Neural crest cell (in vitro differentiated cells): ENCODE data around the gene MAP2K7. TPM values are rescaled to one million over a fixed set of nuclear protein-coding genes. Genes with fewer than 3 reads are reported as not detected.
A peak's percentile ranks its signal among the peaks of the same experiment; 100 is the strongest.

Experiments used
- DNase-seq: peaks from one replicate; pipeline ENCODE4 v3.0.0; 2021; ENCODE audit warnings: low read depth, mixed read lengths, low spot score
- H3K27ac Mint-ChIP-seq: one replicate; pipeline ENCODE4 v1.8.0; 2021; ENCODE audit warnings: mild to moderate bottlenecking, mixed read lengths; ENCODE audit not compliant: unreplicated experiment
- H3K27me3 Mint-ChIP-seq: 2 replicates; pipeline ENCODE4 v1.8.0; 2021; ENCODE audit warnings: low read depth, mild to moderate bottlenecking, mixed read lengths
- H3K36me3 Mint-ChIP-seq: 2 replicates; pipeline ENCODE4 v1.8.0; 2021; ENCODE audit warnings: low read depth, mild to moderate bottlenecking, mixed read lengths
- H3K4me1 Mint-ChIP-seq: 2 replicates; pipeline ENCODE4 v1.8.0; 2021; ENCODE audit warnings: mixed read lengths
- H3K4me3 Mint-ChIP-seq: one replicate; pipeline ENCODE4 v1.8.0; 2021; ENCODE audit warnings: mild to moderate bottlenecking, mixed read lengths
- H3K9me3 Mint-ChIP-seq: 2 replicates; pipeline ENCODE4 v1.8.0; 2021; ENCODE audit warnings: mixed read lengths
- total RNA-seq: library from RNA; stranded (reverse); gene quantifications from 2 replicates; pipeline ENCODE4 v1.2.1, GENCODE V29; 2021
- TF ChIP-seq, protein P1 (sequence below): fragments of 200-600 bp; sonication (generic); conservative IDR thresholded peaks from 2 replicates; pipeline ENCODE4 v1.5.0; 2021; ENCODE audit warnings: antibody characterized with exemption, mild to moderate bottlenecking

The MAP2K7 gene
- total RNA-seq, 1 donor from 2014 or later = 50.7 TPM

DNA sequence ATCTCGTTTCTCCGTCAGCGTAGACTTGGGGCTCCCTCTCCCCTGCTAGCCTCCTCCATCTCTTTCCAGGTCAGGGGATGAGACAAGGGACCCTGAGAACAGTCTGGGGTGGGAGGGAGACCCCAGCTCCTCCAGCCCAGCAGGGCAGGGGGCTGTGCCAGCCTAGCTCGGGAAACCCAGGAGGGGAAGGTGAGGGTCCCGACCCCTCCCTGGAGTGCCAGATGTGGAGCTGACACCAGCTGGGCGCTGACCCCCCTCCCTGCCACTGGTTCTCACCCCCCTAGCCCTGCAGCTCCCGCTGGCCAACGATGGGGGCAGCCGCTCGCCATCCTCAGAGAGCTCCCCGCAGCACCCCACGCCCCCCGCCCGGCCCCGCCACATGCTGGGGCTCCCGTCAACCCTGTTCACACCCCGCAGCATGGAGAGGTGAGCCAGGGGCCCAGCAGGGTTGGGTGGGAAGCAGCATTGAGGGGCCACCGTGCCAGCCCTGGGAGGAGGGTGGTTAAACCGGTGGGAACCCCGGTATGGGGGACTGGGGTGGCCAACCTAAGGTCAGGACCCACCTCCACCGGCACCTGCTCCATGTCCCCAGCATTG, 5.9 kb downstream of the MAP2K7 start:
- TF ChIP-seq, protein P1, sequence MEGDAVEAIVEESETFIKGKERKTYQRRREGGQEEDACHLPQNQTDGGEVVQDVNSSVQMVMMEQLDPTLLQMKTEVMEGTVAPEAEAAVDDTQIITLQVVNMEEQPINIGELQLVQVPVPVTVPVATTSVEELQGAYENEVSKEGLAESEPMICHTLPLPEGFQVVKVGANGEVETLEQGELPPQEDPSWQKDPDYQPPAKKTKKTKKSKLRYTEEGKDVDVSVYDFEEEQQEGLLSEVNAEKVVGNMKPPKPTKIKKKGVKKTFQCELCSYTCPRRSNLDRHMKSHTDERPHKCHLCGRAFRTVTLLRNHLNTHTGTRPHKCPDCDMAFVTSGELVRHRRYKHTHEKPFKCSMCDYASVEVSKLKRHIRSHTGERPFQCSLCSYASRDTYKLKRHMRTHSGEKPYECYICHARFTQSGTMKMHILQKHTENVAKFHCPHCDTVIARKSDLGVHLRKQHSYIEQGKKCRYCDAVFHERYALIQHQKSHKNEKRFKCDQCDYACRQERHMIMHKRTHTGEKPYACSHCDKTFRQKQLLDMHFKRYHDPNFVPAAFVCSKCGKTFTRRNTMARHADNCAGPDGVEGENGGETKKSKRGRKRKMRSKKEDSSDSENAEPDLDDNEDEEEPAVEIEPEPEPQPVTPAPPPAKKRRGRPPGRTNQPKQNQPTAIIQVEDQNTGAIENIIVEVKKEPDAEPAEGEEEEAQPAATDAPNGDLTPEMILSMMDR = no peak
- Mint-ChIP-seq H3K27ac (no peak overlapping the region), H3K27me3 (peaks cover 18% of the 10 kb centered on the region), H3K4me1 (peaks cover 12% of the 10 kb centered on the region), H3K4me3 (no peak overlapping the region), H3K9me3 (no peaks in the 10 kb centered on the region), H3K36me3 (peaks cover 2% of the 10 kb centered on the region)
- no peak for DNase-seq

DNA sequence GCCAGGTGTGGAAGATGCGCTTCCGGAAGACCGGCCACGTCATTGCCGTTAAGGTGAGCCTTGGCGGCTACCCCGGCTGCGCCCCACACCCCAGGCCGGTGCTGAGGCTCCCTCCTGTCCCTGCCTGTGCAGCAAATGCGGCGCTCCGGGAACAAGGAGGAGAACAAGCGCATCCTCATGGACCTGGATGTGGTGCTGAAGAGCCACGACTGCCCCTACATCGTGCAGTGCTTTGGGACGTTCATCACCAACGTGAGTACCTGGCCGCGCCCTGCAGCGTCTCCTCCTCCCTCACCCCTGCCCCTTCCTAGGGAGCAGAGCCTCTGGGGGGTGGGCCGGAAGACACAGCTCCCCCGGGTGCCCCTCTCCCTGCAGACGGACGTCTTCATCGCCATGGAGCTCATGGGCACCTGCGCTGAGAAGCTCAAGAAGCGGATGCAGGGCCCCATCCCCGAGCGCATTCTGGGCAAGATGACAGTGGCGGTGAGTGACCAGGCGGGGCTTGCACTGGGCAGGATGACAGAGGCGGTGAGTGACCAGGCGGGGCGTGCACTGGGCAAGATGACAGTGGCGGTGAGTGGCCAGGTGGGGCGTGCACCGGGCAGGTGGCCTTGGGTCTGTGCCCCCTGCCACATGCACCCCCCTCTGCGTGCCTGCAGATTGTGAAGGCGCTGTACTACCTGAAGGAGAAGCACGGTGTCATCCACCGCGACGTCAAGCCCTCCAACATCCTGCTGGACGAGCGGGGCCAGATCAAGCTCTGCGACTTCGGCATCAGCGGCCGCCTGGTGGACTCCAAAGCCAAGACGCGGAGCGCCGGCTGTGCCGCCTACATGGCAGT, 6.9 kb downstream of the MAP2K7 start:
- peaks cover 5% of the 10 kb centered on the region for H3K4me1 Mint-ChIP-seq
- no peak for DNase-seq
- peaks cover 2% of the 10 kb centered on the region for H3K36me3 Mint-ChIP-seq
- TF ChIP-seq, protein P1 = no peak
- H3K27ac Mint-ChIP-seq = no peak overlapping the region
- peak overlapping the region; percentile 61 for H3K4me3 Mint-ChIP-seq
- no peaks in the 10 kb centered on the region for H3K9me3 Mint-ChIP-seq
- H3K27me3 Mint-ChIP-seq = peaks cover 27% of the 10 kb centered on the region

DNA sequence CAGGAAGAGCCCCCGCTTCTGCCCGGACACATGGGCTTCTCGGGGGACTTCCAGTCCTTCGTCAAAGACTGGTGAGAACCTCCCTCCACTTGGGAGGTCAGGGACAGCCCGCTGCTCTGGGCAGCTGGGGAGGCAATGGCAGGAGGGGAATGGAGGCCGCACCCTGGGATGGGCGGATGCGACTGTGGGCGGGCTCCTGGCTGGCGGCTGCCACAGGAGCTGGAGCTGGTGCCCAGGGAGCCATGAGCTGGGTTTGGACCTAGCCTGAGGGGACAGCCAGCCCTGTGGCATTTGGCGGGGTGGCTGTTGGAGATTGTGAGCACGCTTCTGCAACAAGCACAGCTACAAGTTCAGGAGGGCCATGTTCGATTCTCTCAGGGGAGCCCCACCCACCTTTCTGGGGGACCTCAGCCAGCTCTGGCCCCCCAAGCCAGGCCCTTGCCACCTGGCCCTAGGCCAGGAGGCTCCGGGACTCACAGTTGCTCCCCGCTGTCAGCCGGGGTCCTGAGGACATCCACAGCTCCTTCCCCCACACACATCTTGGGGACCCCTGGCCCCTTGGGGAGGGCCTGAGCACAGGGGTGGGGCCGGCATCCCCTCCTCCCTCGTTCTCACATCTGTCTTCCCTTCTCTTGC, 7.9 kb downstream of the MAP2K7 start:
- no peaks in the 10 kb centered on the region for H3K36me3 Mint-ChIP-seq
- H3K4me1 Mint-ChIP-seq = peaks cover 6% of the 10 kb centered on the region
- peak overlapping the region; percentile 51 for H3K4me3 Mint-ChIP-seq
- H3K27ac Mint-ChIP-seq = no peak overlapping the region
- DNase-seq = no peak
- TF ChIP-seq, protein P1 = no peak
- H3K27me3 Mint-ChIP-seq = peaks cover 36% of the 10 kb centered on the region
- no peaks in the 10 kb centered on the region for H3K9me3 Mint-ChIP-seq

DNA sequence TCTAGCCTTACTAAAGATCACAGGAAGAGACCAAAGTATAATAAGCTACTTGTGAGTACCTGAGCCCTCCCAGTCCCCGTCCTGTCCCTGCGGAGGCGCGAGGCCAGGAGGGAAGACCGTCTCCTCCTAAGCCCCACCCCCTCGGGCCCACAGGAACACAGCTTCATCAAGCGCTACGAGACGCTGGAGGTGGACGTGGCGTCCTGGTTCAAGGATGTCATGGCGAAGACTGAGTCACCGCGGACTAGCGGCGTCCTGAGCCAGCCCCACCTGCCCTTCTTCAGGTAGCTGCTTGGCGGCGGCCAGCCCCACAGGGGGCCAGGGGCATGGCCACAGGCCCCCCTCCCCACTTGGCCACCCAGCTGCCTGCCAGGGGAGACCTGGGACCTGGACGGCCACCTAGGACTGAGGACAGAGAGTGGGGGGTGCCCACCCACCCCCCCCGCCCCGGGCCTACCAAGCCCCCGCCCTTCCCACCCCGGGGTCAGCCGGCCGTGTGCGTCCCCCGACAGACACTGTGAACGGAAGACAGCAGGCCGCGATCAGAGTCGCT, 8.5 kb downstream of the MAP2K7 start:
- TF ChIP-seq, protein P1 = no peak
- Mint-ChIP-seq H3K4me3 (peak overlapping the region; percentile 51), H3K9me3 (no peaks in the 10 kb centered on the region), H3K27me3 (peaks cover 41% of the 10 kb centered on the region), H3K4me1 (peaks cover 10% of the 10 kb centered on the region), H3K27ac (no peak overlapping the region), H3K36me3 (no peaks in the 10 kb centered on the region)
- no peak for DNase-seq

DNA sequence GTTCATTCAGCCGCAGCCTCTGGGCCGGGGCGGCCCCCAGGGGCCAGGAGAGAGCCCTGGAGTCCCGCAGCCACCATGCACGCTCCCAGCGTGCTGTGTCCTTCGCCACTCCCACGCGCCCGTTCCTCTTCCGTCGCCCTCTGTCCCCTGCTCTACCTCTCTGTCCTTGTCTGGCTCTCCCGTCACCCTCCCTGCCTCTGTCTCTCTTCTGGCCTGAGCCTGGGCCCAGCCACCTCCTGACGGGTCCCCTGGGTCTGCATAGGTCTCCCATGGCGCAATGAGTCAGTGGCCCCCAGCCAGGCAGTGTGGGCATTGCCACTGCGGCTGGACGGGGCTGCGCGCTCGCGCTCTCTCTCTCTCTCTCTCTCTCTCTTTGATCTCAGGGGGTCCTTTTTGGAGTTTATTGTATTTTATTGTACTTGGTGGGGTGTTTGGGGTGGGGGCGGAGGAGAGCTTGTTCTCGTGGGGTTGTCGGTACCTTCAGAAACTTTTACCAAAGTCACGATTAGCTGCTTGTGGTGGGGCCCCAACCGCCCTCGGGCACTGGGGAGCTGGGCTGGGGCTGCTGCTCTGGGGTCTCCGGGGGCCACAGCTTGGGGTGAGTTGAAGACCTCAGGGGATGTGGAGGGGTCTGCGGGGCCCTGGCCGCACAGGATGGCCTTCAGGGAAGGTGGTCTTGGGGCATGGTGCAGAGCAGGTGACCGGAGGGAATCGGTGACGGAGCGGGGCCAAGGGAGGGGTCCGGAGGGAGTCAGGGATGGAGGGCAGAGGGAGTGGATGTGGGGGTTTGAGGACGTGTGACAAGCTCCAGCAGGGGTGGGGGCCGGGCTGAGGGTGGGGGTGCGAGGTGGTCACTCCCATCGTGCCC, 9.3 kb downstream of the MAP2K7 start:
- Mint-ChIP-seq H3K36me3 (no peaks in the 10 kb centered on the region), H3K4me3 (peak overlapping the region; percentile 64), H3K9me3 (no peaks in the 10 kb centered on the region), H3K27ac (no peak overlapping the region), H3K27me3 (peaks cover 46% of the 10 kb centered on the region), H3K4me1 (peaks cover 10% of the 10 kb centered on the region)
- no peak for DNase-seq
- TF ChIP-seq, protein P1 = no peak
